ENCODE measurements around the gene TCF7L2. TPM values are rescaled to one million over a fixed set of nuclear protein-coding genes. Genes with fewer than 3 reads are reported as not detected.

TCF7L2 gene
- total RNA-seq, 1 donor from 2014 or later = 76.4 TPM

- Mint-ChIP-seq H3K27me3 (ENCODE audit: low read depth) (no peaks in the 10 kb centered on the region), H3K4me3 (no peak overlapping the region), H3K27ac (no peak overlapping the region), H3K4me1 (no peaks in the 10 kb centered on the region), H3K36me3 (peaks cover 5% of the 10 kb centered on the region), H3K9me3 (peaks cover 23% of the 10 kb centered on the region)
- DNase-seq (ENCODE audit: low spot score in 2 of 2, unreplicated experiment in 2 of 2) = no peak
- TF ChIP-seq CTCF (IDR thresholded peaks at IDR 0.05; ENCODE audit: unreplicated experiment) = no peak
These were observed 22.1 kb upstream of the TCF7L2 start for GRCh38 chr10:112927980-112928379.

- Mint-ChIP-seq H3K4me3 (no peak overlapping the region), H3K27ac (no peak overlapping the region), H3K27me3 (ENCODE audit: low read depth) (no peaks in the 10 kb centered on the region), H3K9me3 (peaks cover 19% of the 10 kb centered on the region), H3K36me3 (peaks cover 2% of the 10 kb centered on the region), H3K4me1 (no peaks in the 10 kb centered on the region)
- DNase-seq (ENCODE audit: low spot score in 2 of 2, unreplicated experiment in 2 of 2) = no peak
- no peak for TF ChIP-seq CTCF (IDR thresholded peaks at IDR 0.05; ENCODE audit: unreplicated experiment)
These were observed 17.4 kb upstream of the TCF7L2 start for GRCh38 chr10:112932658-112933057.

GRCh38 chr10:112934193-112934592 lies 15.9 kb upstream of the TCF7L2 start:
- H3K4me3 Mint-ChIP-seq = no peak overlapping the region
- H3K4me1 Mint-ChIP-seq = peaks cover 8% of the 10 kb centered on the region
- H3K27ac Mint-ChIP-seq = no peak overlapping the region
- H3K36me3 Mint-ChIP-seq = peaks cover 2% of the 10 kb centered on the region
- H3K9me3 Mint-ChIP-seq = peaks cover 17% of the 10 kb centered on the region
- no peaks in the 10 kb centered on the region for H3K27me3 Mint-ChIP-seq (ENCODE audit: low read depth)
- TF ChIP-seq CTCF (IDR thresholded peaks at IDR 0.05; ENCODE audit: unreplicated experiment) = no peak
- no peak for DNase-seq (ENCODE audit: low spot score in 2 of 2, unreplicated experiment in 2 of 2)

- TF ChIP-seq CTCF (IDR thresholded peaks at IDR 0.05; ENCODE audit: unreplicated experiment) = no peak
- H3K9me3 Mint-ChIP-seq = no peaks in the 10 kb centered on the region
- H3K4me1 Mint-ChIP-seq = peaks cover 11% of the 10 kb centered on the region
- H3K4me3 Mint-ChIP-seq = no peak overlapping the region
- H3K36me3 Mint-ChIP-seq = no peaks in the 10 kb centered on the region
- no peak overlapping the region for H3K27ac Mint-ChIP-seq
- DNase-seq (ENCODE audit: low spot score in 2 of 2, unreplicated experiment in 2 of 2) = no peak
- no peaks in the 10 kb centered on the region for H3K27me3 Mint-ChIP-seq (ENCODE audit: low read depth)
These were observed 11.1 kb upstream of the TCF7L2 start for GRCh38 chr10:112938808-112939482.

GRCh38 chr10:112945811-112946210 lies 4.2 kb upstream of the TCF7L2 start:
- TF ChIP-seq CTCF (IDR thresholded peaks at IDR 0.05; ENCODE audit: unreplicated experiment) = no peak
- no peaks in the 10 kb centered on the region for H3K36me3 Mint-ChIP-seq
- H3K27me3 Mint-ChIP-seq (ENCODE audit: low read depth) = no peaks in the 10 kb centered on the region
- H3K27ac Mint-ChIP-seq = peak overlapping the region; percentile 21
- DNase-seq (ENCODE audit: low spot score in 2 of 2, unreplicated experiment in 2 of 2) = no peak
- no peaks in the 10 kb centered on the region for H3K9me3 Mint-ChIP-seq
- H3K4me1 Mint-ChIP-seq = peaks cover 29% of the 10 kb centered on the region
- H3K4me3 Mint-ChIP-seq = no peak overlapping the region

All from mesothelial cell of epicardium (in vitro differentiated cells).